Ovary (tissue), 9 donors: ENCODE results near the gene ILKAP. TPM values are rescaled to one million over a fixed set of nuclear protein-coding genes. Genes with fewer than 3 reads are reported as not detected.

Experiments
- DNase-seq, 5 donors: peaks; one replicate each; pipeline ENCODE4 v3.0.0-alpha.2; 2019 to 2020
- H3K27ac ChIP-seq, 2 donors: fragments of 200-600 bp; one replicate each; pipeline versions ENCODE4 v1.5.1 to v1.8.0; 2019 to 2022
- H3K27me3 ChIP-seq: fragments of 200-600 bp; one replicate; pipeline ENCODE4 v1.8.0; 2022
- H3K36me3 ChIP-seq: fragments of 200-600 bp; sonication (generic); one replicate; pipeline ENCODE4 v1.5.1; 2019
- H3K4me1 ChIP-seq: one replicate; pipeline ENCODE4 v1.8.1; 2013; ENCODE audit warnings: mild to moderate bottlenecking, moderate library complexity; ENCODE audit not compliant: insufficient read depth
- H3K4me3 ChIP-seq: fragments of 200-600 bp; sonication (generic); one replicate; pipeline ENCODE4 v1.5.1; 2017
- H3K9me3 ChIP-seq, 2 donors: fragments of 200-600 bp in 1 of 2; sonication (generic) in 1 of 2; one replicate each; pipeline versions ENCODE4 v1.5.1 to v1.8.1; 2013 to 2019; ENCODE audit warnings: mild to moderate bottlenecking in 1 of 2, moderate library complexity in 1 of 2
- EP300 ChIP-seq: sonication (generic); formaldehyde crosslinking; IDR thresholded peaks from one replicate; pipeline ENCODE4 v1.6.1; 2017; ENCODE audit warnings: antibody characterized with exemption
- POLR2A ChIP-seq: fragments of 450-650 bp; IDR thresholded peaks from one replicate; pipeline ENCODE4 v1.6.1; 2017; ENCODE audit warnings: antibody characterized with exemption, mild to moderate bottlenecking, moderate library complexity
- WGBS, 3 donors: extraction: QIAGEN DNeasy Blood & Tissue Kit in 1 of 3; methylation state at CpG; one replicate each; pipeline versions ENCODE4 v1.1.5 to v1.1.7; 2013 to 2017; 5-methylcytosine and 5-hydroxymethylcytosine counted together
- intact Hi-C, 4 donors: fragments of 100-400 bp; cut with DNase I; formaldehyde crosslinking; loops; one replicate each; pipeline versions ENCODE4 v1.11.0 to v1.15.1; 2022 to 2023
- polyA plus RNA-seq, 2 donors: library from polyadenylated mRNA; stranded (reverse); fragments of 200-250 nt in 1 of 2; fragments of 350-450 nt in 1 of 2; fragmentation: Illumina TruSeq in 1 of 2; extraction: RNeasy Lipid Tissue Mini Kit (QIAGEN cat#74804) in 1 of 2; gene quantifications; one replicate each; pipeline ENCODE4 v1.2.3, GENCODE V29; 2013 to 2014
- total RNA-seq, 7 donors: library from RNA; depleted of rRNA in 2 of 7; stranded (reverse); fragments of >200 nt in 2 of 7; fragmentation: NEBNext Ultra II Directional in 3 of 7; extraction: Animal tissue kit (Norgen Biotek cat#: 25700) in 3 of 7; gene quantifications; one replicate each; pipeline versions ENCODE4 v1.1.0 to v1.2.4, GENCODE V29; 2016 to 2023
- TF ChIP-seq, protein P1 (sequence below), 3 donors: fragments of 450-650 bp in 2 of 3; fragments of 200-600 bp in 1 of 3; IDR thresholded peaks; one replicate each; pipeline versions ENCODE4 v1.5.1 to v1.8.0; 2016 to 2022; ENCODE audit warnings: antibody characterized with exemption in 3 of 3, mild to moderate bottlenecking in 1 of 3
- donor health status: DM: no; HTN: no; CAD: no; lungs with moderate emphysema.
- donor health status: DM: no; HTN: no; CAD: no.
- donor health status: Bipolar disorder and iron deficiency.
- donor health status: DM: yes; HTN: yes; CAD: no.
- donor health status: DM: no; HTN: no; CAD: no.
- donor health status: DM: yes; HTN: yes; CAD: no.

The ILKAP gene
- total and polyA plus RNA-seq, 9 donors: 28.4 to 54.9 (median 38.9) TPM

DNA sequence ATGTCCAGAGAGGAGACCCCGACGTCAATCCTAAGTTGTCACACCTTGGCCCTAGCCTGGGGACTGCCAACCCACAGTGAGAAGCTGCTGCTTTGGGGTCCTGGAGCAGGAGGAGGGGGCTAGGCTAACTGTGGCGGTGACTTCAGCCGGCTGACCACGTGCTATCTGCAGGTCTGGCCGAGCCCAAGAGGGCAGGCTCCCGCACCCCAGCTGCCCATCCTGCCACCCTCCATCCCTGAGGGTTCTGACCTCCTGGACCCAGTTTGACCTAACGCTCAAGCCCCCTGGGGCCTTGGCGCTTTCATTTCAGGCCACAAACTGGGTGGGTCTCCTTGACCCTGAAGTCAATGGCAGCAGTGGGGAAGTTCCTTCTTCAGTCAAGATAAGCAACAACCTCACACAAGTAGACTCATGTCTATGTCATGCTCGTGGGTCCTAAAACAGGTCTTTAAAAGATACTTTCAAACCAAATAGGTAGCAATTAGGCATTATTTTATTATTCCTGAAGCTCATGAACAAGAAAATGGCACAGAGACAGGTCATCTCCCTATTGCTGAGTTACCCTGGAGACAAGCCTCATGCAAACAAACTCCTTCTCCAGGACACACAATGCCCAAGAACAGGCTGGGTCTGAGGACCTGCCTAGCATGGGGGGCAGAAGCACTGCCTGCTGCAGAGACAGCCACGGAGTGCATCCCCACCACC, 34.1 kb upstream of the ILKAP start:
- no peaks in the 10 kb centered on the region for H3K9me3 ChIP-seq
- H3K27me3 ChIP-seq: no peaks in the 10 kb centered on the region
- 77 to 86% (median 80%) methylated on average over 11 of the region's 11 CpGs for WGBS, 3 donors
- DNase-seq: no peak
- TF ChIP-seq POLR2A (no peak), EP300 (no peak)
- TF ChIP-seq, protein P1, sequence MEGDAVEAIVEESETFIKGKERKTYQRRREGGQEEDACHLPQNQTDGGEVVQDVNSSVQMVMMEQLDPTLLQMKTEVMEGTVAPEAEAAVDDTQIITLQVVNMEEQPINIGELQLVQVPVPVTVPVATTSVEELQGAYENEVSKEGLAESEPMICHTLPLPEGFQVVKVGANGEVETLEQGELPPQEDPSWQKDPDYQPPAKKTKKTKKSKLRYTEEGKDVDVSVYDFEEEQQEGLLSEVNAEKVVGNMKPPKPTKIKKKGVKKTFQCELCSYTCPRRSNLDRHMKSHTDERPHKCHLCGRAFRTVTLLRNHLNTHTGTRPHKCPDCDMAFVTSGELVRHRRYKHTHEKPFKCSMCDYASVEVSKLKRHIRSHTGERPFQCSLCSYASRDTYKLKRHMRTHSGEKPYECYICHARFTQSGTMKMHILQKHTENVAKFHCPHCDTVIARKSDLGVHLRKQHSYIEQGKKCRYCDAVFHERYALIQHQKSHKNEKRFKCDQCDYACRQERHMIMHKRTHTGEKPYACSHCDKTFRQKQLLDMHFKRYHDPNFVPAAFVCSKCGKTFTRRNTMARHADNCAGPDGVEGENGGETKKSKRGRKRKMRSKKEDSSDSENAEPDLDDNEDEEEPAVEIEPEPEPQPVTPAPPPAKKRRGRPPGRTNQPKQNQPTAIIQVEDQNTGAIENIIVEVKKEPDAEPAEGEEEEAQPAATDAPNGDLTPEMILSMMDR (IDR thresholded peaks at IDR 0.05): no peak
- peaks cover 6% of the 10 kb centered on the region for H3K4me1 ChIP-seq
- no peak overlapping the region for H3K27ac ChIP-seq
- no peak overlapping the region for H3K4me3 ChIP-seq
- intact Hi-C loops: no loop called here
- no peaks in the 10 kb centered on the region for H3K36me3 ChIP-seq

DNA sequence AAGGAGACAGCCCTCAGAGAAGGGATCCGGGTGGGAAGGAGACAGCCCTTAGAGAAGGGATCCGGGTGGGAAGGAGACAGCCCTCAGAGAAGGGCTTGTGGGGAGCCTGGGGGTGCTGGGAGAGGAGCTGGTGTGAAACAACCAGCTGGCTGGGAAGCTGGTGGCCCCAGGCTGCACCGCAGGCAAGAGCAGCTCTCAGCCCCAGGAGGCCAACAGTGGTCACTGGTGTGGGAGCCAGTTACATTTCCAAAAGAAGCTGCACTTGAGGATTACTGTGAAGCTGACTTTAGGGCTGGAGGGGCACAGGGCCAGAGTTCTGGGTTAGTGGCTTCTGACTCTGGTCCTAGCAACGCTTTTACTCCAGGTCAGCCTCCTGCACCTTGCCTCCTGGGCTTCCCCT, 33.1 kb upstream of the ILKAP start:
- no peak for DNase-seq
- TF ChIP-seq EP300 (no peak), POLR2A (no peak)
- TF ChIP-seq, protein P1 (IDR thresholded peaks at IDR 0.05): no peak

DNA sequence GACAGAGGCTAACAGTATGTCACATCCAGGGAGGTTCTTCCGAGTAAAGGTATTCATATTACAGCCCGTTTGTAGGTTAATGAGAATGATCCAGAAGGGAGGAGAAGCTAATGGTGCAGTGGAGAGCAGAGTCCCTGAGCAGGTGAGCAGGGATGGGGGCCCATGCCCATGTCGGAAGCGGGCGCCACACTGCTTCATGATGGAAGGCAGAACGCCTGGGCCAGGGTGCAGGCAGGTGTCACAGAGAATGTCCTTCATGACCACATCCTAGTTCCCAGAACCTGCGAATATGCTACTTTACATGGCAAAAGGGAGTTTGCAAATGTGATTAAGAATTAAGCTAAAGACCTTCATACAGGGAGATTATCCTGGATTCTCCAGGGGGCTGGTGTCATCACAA, 32.4 kb upstream of the ILKAP start:
- intact Hi-C loops: no loop called here
- WGBS, 3 donors: 85 to 90% (median 89%) methylated on average over 7 of the region's 7 CpGs
- H3K27me3 ChIP-seq: no peaks in the 10 kb centered on the region
- no peak overlapping the region for H3K4me3 ChIP-seq
- TF ChIP-seq POLR2A (no peak), EP300 (no peak)
- TF ChIP-seq, protein P1 (IDR thresholded peaks at IDR 0.05): no peak
- H3K9me3 ChIP-seq: no peaks in the 10 kb centered on the region
- H3K36me3 ChIP-seq: no peaks in the 10 kb centered on the region
- DNase-seq: no peak
- H3K4me1 ChIP-seq: peaks cover 7% of the 10 kb centered on the region
- no peak overlapping the region for H3K27ac ChIP-seq

More for the DNA sequence above, 33.1 kb upstream of the ILKAP start:
- no peak overlapping the region for H3K27ac ChIP-seq
- 82 to 83% (median 83%) methylated on average over 4 of the region's 4 CpGs for WGBS, 3 donors
- H3K4me1 ChIP-seq: peaks cover 9% of the 10 kb centered on the region
- intact Hi-C loops: no loop called here
- H3K9me3 ChIP-seq: no peaks in the 10 kb centered on the region
- no peaks in the 10 kb centered on the region for H3K27me3 ChIP-seq
- H3K4me3 ChIP-seq: no peak overlapping the region
- H3K36me3 ChIP-seq: no peaks in the 10 kb centered on the region

DNA sequence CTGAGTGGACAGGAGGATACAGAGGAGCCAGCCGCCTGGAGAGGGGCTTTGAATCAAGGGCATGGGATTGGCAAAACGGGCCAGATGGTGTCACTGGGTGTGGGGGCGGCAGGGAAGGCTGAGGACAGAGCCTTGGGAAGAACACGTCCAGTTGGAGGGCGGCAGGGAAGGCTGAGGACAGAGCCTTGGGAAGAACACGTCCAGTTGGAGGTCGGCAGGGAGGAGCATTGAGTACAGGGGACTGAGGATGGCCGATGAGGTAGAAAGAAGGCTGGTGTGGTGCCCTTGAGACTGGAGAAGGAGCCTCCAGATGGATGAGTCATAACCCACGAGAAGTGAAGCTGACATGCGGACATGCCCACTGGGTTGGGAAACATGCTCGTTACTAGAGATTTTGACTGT, 31.8 kb upstream of the ILKAP start:
- no peaks in the 10 kb centered on the region for H3K36me3 ChIP-seq
- no peaks in the 10 kb centered on the region for H3K27me3 ChIP-seq
- no peak for DNase-seq
- H3K9me3 ChIP-seq: no peaks in the 10 kb centered on the region
- TF ChIP-seq, protein P1 (IDR thresholded peaks at IDR 0.05): no peak
- TF ChIP-seq EP300: no peak
- TF ChIP-seq POLR2A: no peak
- intact Hi-C loops: no loop called here
- H3K4me1 ChIP-seq: peaks cover 7% of the 10 kb centered on the region
- 73 to 78% (median 75%) methylated on average over 11 of the region's 11 CpGs for WGBS, 3 donors
- H3K4me3 ChIP-seq: no peak overlapping the region
- H3K27ac ChIP-seq: no peak overlapping the region
